GM12878 (cell line): ENCODE measurements around the gene ACOT13. TPM values are rescaled to one million over a fixed set of nuclear protein-coding genes. Genes with fewer than 3 reads are reported as not detected.

ENCODE experiments used
- ATAC-seq: fragments of 200-7000 bp; cut with Tn5 transposase; 3 replicates; pipeline ENCODE4 v1.9.1; 2020; ENCODE audit warnings: mild to moderate bottlenecking, moderate library complexity
- BruUV-seq: library from RNA; stranded (reverse); fragments of 400-500 nt; replicated peaks from 2 replicates; lab custom pipeline; 2021; lab: Mats Ljungman, UMichigan
- CTCF ChIA-PET: fragments of 300-600 bp; sonication (Branson Sonifier 250); formaldehyde crosslinking; extraction: SDS; loops from one replicate; lab custom pipeline; 2021; ENCODE audit warnings: inconsistent platforms; lab: Yijun Ruan, JAX
- POLR2A ChIA-PET: fragments of 350-600 bp; formaldehyde crosslinking; extraction: SDS; loops from one replicate; lab custom pipeline; 2021; ENCODE audit warnings: inconsistent platforms; lab: Charles Lee
- RAD21 ChIA-PET: fragments of 300-600 bp; sonication (Branson Sonifier 250); formaldehyde crosslinking; loops from one replicate; lab custom pipeline; 2023; ENCODE audit warnings: antibody characterized with exemption; ENCODE audit not compliant: unreplicated experiment; lab: Charles Lee
- SMC1A ChIA-PET: fragments of 300-600 bp; sonication (Branson Sonifier 250); formaldehyde crosslinking; loops from one replicate; lab custom pipeline; 2023; ENCODE audit not compliant: unreplicated experiment, uncharacterized antibody; lab: Charles Lee
- DNase-seq: peaks from one replicate; pipeline ENCODE4 v3.0.0-alpha.2; 2011; ENCODE audit warnings: low read depth, low spot score
- FAIRE-seq: peaks from 3 replicates; lab custom pipeline; 2011; peaks lifted over from hg19 to GRCh38; lab: Jason Lieb, UNC
- H2AFZ ChIP-seq: 2 replicates; pipeline ENCODE4 v1.6.0; 2011; ENCODE audit warnings: low read depth, low read length, control low read depth; ENCODE audit not compliant: control insufficient read depth
- H3K27ac ChIP-seq: 2 replicates; pipeline ENCODE4 v1.5.1; 2011; ENCODE audit warnings: control low read depth; ENCODE audit not compliant: control insufficient read depth, insufficient read depth
- H3K27me3 ChIP-seq, 2 experiments: replicated peaks in 1 of 2; 2 replicates each; pipeline versions ENCODE4 v1.6.0 to v1.6.1; 2011; ENCODE audit warnings: low read length in 1 of 2; ENCODE audit not compliant: control insufficient read depth in 2 of 2, insufficient read depth in 2 of 2
- H3K36me3 ChIP-seq, 2 experiments: 2 replicates each; pipeline ENCODE4 v1.5.1; 2011; ENCODE audit warnings: low read length in 1 of 2; ENCODE audit not compliant: control insufficient read depth in 2 of 2, insufficient read depth in 2 of 2
- H3K4me1 ChIP-seq: 2 replicates; pipeline ENCODE4 v1.6.1; 2011; ENCODE audit warnings: mild to moderate bottlenecking, low read length, moderate library complexity, mixed read lengths; ENCODE audit not compliant: control insufficient read depth, insufficient read depth
- H3K4me2 ChIP-seq: 2 replicates; pipeline ENCODE4 v1.6.0; 2011; ENCODE audit warnings: control low read depth; ENCODE audit not compliant: control insufficient read depth, insufficient read depth
- H3K4me3 ChIP-seq: fragments of 200-600 bp; sonication (generic); 2 replicates; pipeline ENCODE4 v1.5.1; 2016
- H3K79me2 ChIP-seq: 2 replicates; pipeline ENCODE4 v1.6.0; 2011; ENCODE audit warnings: low read length; ENCODE audit not compliant: control insufficient read depth, insufficient read depth
- H3K9ac ChIP-seq: 2 replicates; pipeline ENCODE4 v1.8.0; 2011; ENCODE audit warnings: low read length, control low read depth, mixed read lengths; ENCODE audit not compliant: control insufficient read depth, insufficient read depth
- H3K9me3 ChIP-seq: replicated peaks from 3 replicates; pipeline ENCODE4 v1.5.1; 2011; ENCODE audit warnings: mild to moderate bottlenecking, low read length; ENCODE audit not compliant: control insufficient read depth, insufficient read depth
- H4K20me1 ChIP-seq: 2 replicates; pipeline ENCODE4 v1.6.0; 2011; ENCODE audit not compliant: control insufficient read depth, insufficient read depth
- BMI1 ChIP-seq: fragments of 450-650 bp; IDR thresholded peaks from 2 replicates; pipeline ENCODE4 v1.6.1; 2016; ENCODE audit warnings: mild to moderate bottlenecking, moderate library complexity, borderline replicate concordance
- CEBPZ ChIP-seq: fragments of 150-350 bp; IDR thresholded peaks from 2 replicates; pipeline ENCODE4 v1.6.1; 2016; ENCODE audit warnings: low read depth, low read length
- HDAC2 ChIP-seq: fragments of 200-600 bp; sonication (generic); IDR thresholded peaks from 2 replicates; pipeline ENCODE4 v1.6.1; 2017
- HSF1 ChIP-seq: fragments of 150-350 bp; IDR thresholded peaks from 2 replicates; pipeline ENCODE4 v1.6.1; 2014; ENCODE audit warnings: mild to moderate bottlenecking, low read depth, low read length
- IRF5 ChIP-seq: fragments of 450-650 bp; IDR thresholded peaks from 2 replicates; pipeline ENCODE4 v1.6.1; 2017; ENCODE audit warnings: borderline replicate concordance
- NFIC ChIP-seq: IDR thresholded peaks from 2 replicates; pipeline ENCODE4 v1.6.1; 2012; ENCODE audit warnings: low read depth, mild to moderate bottlenecking, inconsistent platforms, low read length, moderate library complexity
- NR2C1 ChIP-seq: fragments of 450-650 bp; IDR thresholded peaks from 2 replicates; pipeline ENCODE4 v1.6.1; 2017; ENCODE audit warnings: antibody characterized with exemption, mild to moderate bottlenecking, moderate library complexity
- POLR2AphosphoS5 ChIP-seq: IDR thresholded peaks from 2 replicates; pipeline ENCODE4 v1.6.1; 2011; ENCODE audit warnings: mild to moderate bottlenecking, low read length, inconsistent platforms
- STAT1 ChIP-seq: fragments of 450-650 bp; conservative IDR thresholded peaks from 2 replicates; pipeline ENCODE4 v1.6.1; 2014; ENCODE audit warnings: antibody characterized with exemption, mild to moderate bottlenecking
- ZZZ3 ChIP-seq: IDR thresholded peaks from 2 replicates; pipeline ENCODE4 v1.6.1; 2011; ENCODE audit warnings: low read depth; ENCODE audit not compliant: control insufficient read depth, insufficient read length
- WGBS: methylation state at CpG from one replicate; pipeline ENCODE4 v1.1.6; 2016; ENCODE audit warnings: low lambda C conversion rate; ENCODE audit not compliant: insufficient replicate concordance, insufficient coverage; ENCODE audit errors: missing lambda C conversion rate; 5-methylcytosine and 5-hydroxymethylcytosine counted together
- in situ Hi-C: fragments of 300-500 bp; cut with MboI; formaldehyde crosslinking; loops from 9 replicates; pipeline ENCODE4 v1.14.3; 2018; ENCODE audit warnings: mixed read lengths
- intact Hi-C: fragments of 100-400 bp; cut with micrococcal nuclease; formaldehyde crosslinking; loops from one replicate; pipeline ENCODE4 v1.14.2; 2022; ENCODE audit not compliant: unreplicated experiment
- polyA plus RNA-seq, 11 experiments: library from polyadenylated mRNA; depleted of rRNA in 4 of 11; unstranded in 6 of 11; stranded (reverse) in 5 of 11; fragments of >200 nt; fragmentation: Nextera tagmentation in 4 of 11; fragmentation: Illumina TruSeq in 1 of 11; extraction: Ambion mirVana in 4 of 11; extraction: Trizol in 1 of 11; gene quantifications; 1 replicate in 1 of 11; 2 replicates in 10 of 11; pipeline versions ENCODE4 v1.2.1 to v1.2.3, GENCODE V29; 2011 to 2016; ENCODE audit warnings: inconsistent platforms in 2 of 11, missing spikeins in 2 of 11, low read depth in 1 of 11
- total RNA-seq, 4 experiments: library from RNA; depleted of rRNA in 3 of 4; stranded (reverse); fragments of >200 nt in 3 of 4; fragmentation: Illumina TruSeq in 1 of 4; extraction: Trizol in 1 of 4; gene quantifications; 2 replicates each; pipeline versions ENCODE4 v1.2.1 to v1.2.3, GENCODE V29; 2013 to 2021

The ACOT13 gene
- total and polyA plus RNA-seq, 10 of the 15 experiments (the other 5 are each of a cell fraction or from before 2014, with no cell fraction given), result 6.0 to 60.6 (median 36.6) TPM

GRCh38 chr6:24619661-24620060, 47.2 kb upstream of the ACOT13 start:
- RAD21 ChIA-PET, result no interaction called here
- POLR2A ChIA-PET, result no interaction called here
- Histone ChIP-seq H4K20me1 (no peaks in the 10 kb centered on the region), H3K4me2 (no peak overlapping the region), H3K79me2 (no peaks in the 10 kb centered on the region), H2AFZ (no peak overlapping the region), H3K27me3 (no peaks in the 10 kb centered on the region), H3K4me1 (no peaks in the 10 kb centered on the region), H3K36me3 (no peaks in the 10 kb centered on the region), H3K4me3 (no peak overlapping the region), H3K9me3 (no peaks in the 10 kb centered on the region), H3K9ac (no peak overlapping the region), H3K27ac (no peak overlapping the region)
- in situ Hi-C loops (no loop called here), intact Hi-C loops (no loop called here)
- CTCF ChIA-PET, result no interaction called here
- BruUV-seq, result no TSS peak
- DNase-seq (no peak), FAIRE-seq (no peak), ATAC-seq (no peak)
- 68% methylated on average over 5 of the region's 5 CpGs for WGBS
- SMC1A ChIA-PET, result interaction anchor here (0.8 kb wide), 1 partner anchor 16 kb away, joined by 3 read pairs; no protein-coding TSS in a partner anchor
- TF ChIP-seq IRF5 (no peak), HSF1 (no peak), ZZZ3 (no peak), HDAC2 (no peak), STAT1 (no peak), NFIC (no peak), POLR2AphosphoS5 (no peak), NR2C1 (no peak), BMI1 (no peak), CEBPZ (no peak)
